ENCODE results near the gene RGSL1.

GRCh38 chr1:182460550-182460951 is 10.6 kb downstream of the RGSL1 start:
- TF ChIP-seq CTCF (IDR thresholded peaks at IDR 0.05) (no peak), POLR2A (IDR thresholded peaks at IDR 0.05) (no peak)
